ENCODE data around the gene SLU7. TPM values are rescaled to one million over a fixed set of nuclear protein-coding genes. Genes with fewer than 3 reads are reported as not detected.

The SLU7 gene
- 44.2 and 65.3 TPM in 2 replicates for total RNA-seq (2014; rRNA removed; shearing (Covaris generic); ENCODE audit: low replicate concordance)

DNA sequence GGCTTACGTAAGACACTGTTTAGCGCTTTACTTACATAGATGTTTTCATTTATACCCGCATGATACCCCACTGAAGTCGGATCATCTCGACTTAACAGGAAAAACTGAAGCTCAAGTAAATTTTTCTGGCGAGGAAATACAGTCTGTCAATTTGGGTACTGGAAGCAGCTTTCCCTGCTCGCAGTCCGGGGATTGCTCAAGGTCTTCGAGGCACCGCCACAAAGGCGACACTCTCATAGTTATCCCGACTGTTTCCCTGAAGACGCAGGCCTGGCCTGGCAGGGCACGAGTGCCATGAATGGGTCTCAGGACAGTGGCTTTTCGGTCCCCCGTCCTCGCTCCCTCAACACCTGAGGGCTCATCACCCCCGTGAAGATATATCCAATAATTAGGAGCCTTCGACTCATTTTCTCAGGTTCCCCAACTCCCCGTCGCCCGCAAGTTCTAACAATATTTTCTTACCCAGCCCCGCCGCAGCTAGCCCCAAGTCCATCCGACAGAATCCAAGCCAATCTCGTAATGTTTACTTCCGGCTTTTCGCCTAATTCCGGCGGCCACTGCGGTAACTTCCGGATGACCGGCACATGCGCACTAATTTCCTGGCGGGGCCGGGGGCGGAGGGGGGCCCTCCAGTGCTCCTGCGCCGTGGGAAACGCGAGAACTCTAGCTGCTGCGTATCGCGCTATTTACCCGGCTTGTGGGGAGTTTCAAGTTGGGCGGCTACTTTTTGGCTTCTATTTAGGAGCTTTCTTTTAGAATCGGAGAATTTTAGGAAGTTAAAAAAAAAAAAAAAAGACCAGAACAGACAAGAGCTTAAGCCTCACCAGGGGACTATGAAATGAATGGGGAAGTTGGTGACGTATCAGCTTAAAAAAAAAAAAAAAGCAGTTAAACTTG is at the start of gene SLU7:
Gene SLU7, minus strand, starts transcription at position 521 of the 897 bp plus-strand sequence. CDS start 3,787 bp downstream, outside the sequence.
- Histone ChIP-seq H3K36me3 (ENCODE audit: insufficient read depth, low read length) (peaks cover 22% of the 10 kb centered on the region), H3K4me3 (ENCODE audit: low read length) (peak within 1 kb of the TSS; percentile 92), H3K27ac (ENCODE audit: low read length) (peak within 1 kb of the TSS; percentile 99), H3K79me2 (ENCODE audit: low read length) (peaks cover 63% of the 10 kb centered on the region), H4K20me1 (ENCODE audit: insufficient read depth, low read depth, low read length) (peaks cover 7% of the 10 kb centered on the region; the same call in 1 of the 2 replicates), H3K9ac (ENCODE audit: low read length) (peak within 1 kb of the TSS; percentile 81), H3K4me2 (ENCODE audit: low read depth, low read length, poor library complexity, severe bottlenecking) (peak within 1 kb of the TSS; percentile 90), H3K9me2 (replicated peaks; ENCODE audit: insufficient read depth, low read length) (no peaks in the 10 kb centered on the region), H2AFZ (ENCODE audit: low read length) (peak within 1 kb of the TSS; percentile 96), H3K4me1 (ENCODE audit: low read length) (peaks cover 67% of the 10 kb centered on the region), H3K27me3 (ENCODE audit: low read length) (no peaks in the 10 kb centered on the region), H3K9me3 (ENCODE audit: low read length) (no peaks in the 10 kb centered on the region)
- DNase-seq: peak; percentile 99

DNA sequence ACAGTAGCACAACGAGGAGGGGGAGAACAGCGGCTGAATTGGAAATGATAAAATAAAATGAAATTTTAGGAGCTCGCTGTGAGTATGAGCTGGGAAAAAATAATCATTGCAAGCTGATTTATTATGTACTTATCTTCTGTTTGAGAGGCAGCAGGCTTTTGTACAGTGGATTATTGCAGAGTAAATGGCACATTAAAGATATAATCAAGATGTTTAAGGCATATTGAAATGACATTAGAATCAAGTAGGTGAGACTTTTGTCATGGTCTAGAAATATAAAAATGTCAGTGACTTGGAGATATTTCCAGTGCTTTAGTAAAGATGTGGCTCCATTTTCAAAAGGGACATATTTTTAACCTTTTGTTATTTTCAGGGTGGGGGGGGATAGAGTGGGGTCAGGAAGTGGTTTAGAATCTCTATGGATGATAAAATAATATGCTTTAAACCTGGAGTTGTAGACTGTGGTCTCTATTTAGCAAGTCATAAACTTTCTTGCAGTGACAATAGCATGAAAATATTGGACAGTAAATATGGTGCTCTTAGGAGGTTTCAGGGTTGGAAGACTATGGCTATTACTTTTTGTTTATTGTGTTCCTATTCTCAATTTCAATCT is 49.6 kb upstream of the SLU7 start:
- no peak overlapping the region for H3K27ac ChIP-seq (ENCODE audit: low read length)

DNA sequence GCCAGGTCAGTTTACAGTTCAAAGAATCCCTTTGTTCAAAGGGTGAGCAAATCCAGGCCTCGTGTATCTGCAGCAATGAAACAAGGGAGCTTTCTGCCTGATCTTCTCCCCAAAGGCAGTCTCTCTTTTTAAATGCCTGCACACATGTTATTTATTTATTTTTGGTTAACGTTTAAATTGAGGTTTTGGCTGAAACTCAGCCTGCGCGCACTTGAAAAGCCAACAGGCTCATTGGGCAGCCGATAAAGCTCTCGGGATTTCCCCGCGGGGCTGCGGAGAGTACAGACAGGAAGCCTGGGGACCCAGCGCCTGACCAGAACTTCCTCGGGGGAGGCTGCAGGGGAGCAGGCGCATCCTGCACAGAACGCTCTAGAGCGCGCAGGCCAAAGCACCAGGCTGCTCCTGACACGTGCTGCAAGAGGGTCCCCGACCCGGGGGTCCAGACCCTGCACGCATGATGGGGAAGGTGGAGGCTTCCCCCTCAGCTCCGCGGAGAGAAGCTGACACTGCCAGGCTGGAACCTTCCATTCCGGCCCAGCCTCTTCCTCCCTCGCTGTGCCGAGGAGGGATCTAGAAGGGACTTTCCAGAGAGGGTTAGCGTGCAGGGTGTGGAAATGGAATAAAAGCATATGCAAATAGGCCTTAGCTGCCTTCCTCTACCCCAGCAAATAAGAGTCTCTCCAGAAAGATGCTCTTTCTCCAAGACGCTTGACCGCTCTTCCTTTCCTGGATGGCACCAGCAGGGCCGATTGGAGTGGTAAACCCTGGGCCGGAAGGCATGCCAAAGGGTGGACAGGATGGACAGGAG is 48.9 kb upstream of the SLU7 start:
- Histone ChIP-seq H3K27me3 (ENCODE audit: low read length) (no peaks in the 10 kb centered on the region), H3K4me3 (ENCODE audit: low read length) (no peak overlapping the region), H4K20me1 (ENCODE audit: insufficient read depth, low read depth, low read length) (no peaks in the 10 kb centered on the region), H3K27ac (ENCODE audit: low read length) (no peak overlapping the region), H3K9ac (ENCODE audit: low read length) (no peak overlapping the region), H3K4me2 (ENCODE audit: low read depth, low read length, poor library complexity, severe bottlenecking) (no peak overlapping the region), H3K4me1 (ENCODE audit: low read length) (peaks cover 8% of the 10 kb centered on the region; the same call in 1 of the 2 replicates), H3K79me2 (ENCODE audit: low read length) (no peaks in the 10 kb centered on the region), H3K9me3 (ENCODE audit: low read length) (no peaks in the 10 kb centered on the region), H3K9me2 (replicated peaks; ENCODE audit: insufficient read depth, low read length) (no peaks in the 10 kb centered on the region), H3K36me3 (ENCODE audit: insufficient read depth, low read length) (no peaks in the 10 kb centered on the region), H2AFZ (ENCODE audit: low read length) (no peak overlapping the region)
- no peak for DNase-seq

More for the DNA sequence above, 49.6 kb upstream of the SLU7 start:
- H3K9ac ChIP-seq (ENCODE audit: low read length): no peak overlapping the region
- no peaks in the 10 kb centered on the region for H3K36me3 ChIP-seq (ENCODE audit: insufficient read depth, low read length)
- no peak for DNase-seq
- H2AFZ ChIP-seq (ENCODE audit: low read length): no peak overlapping the region
- H3K27me3 ChIP-seq (ENCODE audit: low read length): no peaks in the 10 kb centered on the region
- H3K9me2 ChIP-seq (replicated peaks; ENCODE audit: insufficient read depth, low read length): no peaks in the 10 kb centered on the region
- no peak overlapping the region for H3K4me3 ChIP-seq (ENCODE audit: low read length)
- peaks cover 8% of the 10 kb centered on the region; the same call in 1 of the 2 replicates for H3K4me1 ChIP-seq (ENCODE audit: low read length)
- no peaks in the 10 kb centered on the region for H3K9me3 ChIP-seq (ENCODE audit: low read length)
- H3K79me2 ChIP-seq (ENCODE audit: low read length): no peaks in the 10 kb centered on the region
- H4K20me1 ChIP-seq (ENCODE audit: insufficient read depth, low read depth, low read length): no peaks in the 10 kb centered on the region
- H3K4me2 ChIP-seq (ENCODE audit: low read depth, low read length, poor library complexity, severe bottlenecking): no peak overlapping the region

DNA sequence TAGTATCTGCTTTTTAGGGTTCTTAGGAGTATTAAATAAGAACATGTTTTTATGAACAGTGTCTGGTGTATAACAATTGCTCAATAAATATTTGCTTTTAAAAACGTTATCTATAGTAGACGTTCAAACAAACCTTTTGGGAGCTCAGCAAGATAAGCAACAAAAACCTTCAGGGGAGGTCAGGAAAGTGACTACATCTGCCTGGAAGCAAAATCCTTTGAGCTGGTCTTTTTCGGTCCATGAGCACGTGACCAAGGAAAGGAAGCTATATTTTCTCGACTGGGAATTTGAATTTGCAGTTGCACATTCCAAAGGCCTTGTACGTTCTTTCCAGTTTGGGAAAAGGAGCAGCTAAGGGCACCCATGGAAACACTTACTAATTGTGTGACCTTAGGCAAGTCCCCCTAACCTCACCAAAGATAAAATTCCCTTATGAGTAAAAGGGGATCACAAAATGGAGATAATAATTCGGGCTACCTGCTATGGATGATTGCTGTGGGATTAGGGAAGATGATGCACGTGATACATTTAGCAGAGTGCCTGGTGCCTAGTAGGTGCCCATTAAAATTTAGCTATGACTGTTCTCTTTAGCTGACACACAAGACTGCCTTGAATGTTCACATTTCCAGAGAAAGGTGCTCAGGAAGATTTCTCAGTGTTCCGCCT is 48.1 kb upstream of the SLU7 start:
- Histone ChIP-seq H3K9me3 (ENCODE audit: low read length) (no peaks in the 10 kb centered on the region), H4K20me1 (ENCODE audit: insufficient read depth, low read depth, low read length) (no peaks in the 10 kb centered on the region), H3K27ac (ENCODE audit: low read length) (no peak overlapping the region), H2AFZ (ENCODE audit: low read length) (no peak overlapping the region), H3K36me3 (ENCODE audit: insufficient read depth, low read length) (no peaks in the 10 kb centered on the region), H3K79me2 (ENCODE audit: low read length) (no peaks in the 10 kb centered on the region), H3K4me2 (ENCODE audit: low read depth, low read length, poor library complexity, severe bottlenecking) (no peak overlapping the region), H3K27me3 (ENCODE audit: low read length) (no peaks in the 10 kb centered on the region), H3K4me3 (ENCODE audit: low read length) (no peak overlapping the region), H3K9ac (ENCODE audit: low read length) (no peak overlapping the region), H3K9me2 (replicated peaks; ENCODE audit: insufficient read depth, low read length) (no peaks in the 10 kb centered on the region), H3K4me1 (ENCODE audit: low read length) (peaks cover 8% of the 10 kb centered on the region; the same call in 1 of the 2 replicates)
- no peak for DNase-seq

DNA sequence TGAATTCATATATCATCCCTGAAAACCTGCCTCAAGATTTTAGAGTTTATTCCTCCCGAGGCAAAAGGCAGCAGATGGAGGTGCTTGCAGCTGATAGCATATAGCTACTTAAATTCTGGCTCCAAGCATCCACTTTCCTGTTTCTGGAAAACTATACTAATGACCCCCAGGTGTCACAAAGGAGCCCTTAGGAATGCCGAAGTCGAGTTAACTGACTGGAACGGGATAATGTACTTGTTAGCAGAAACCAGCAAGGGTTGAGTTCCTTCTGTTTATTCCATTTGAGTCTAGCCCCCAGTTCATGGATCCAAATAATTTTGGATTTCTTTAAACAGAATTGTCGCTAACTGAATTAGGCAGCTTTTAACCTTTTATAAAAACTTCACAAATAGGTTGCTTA is 47.2 kb upstream of the SLU7 start:
- no peak overlapping the region for H2AFZ ChIP-seq (ENCODE audit: low read length)
- no peak overlapping the region for H3K27ac ChIP-seq (ENCODE audit: low read length)
- H4K20me1 ChIP-seq (ENCODE audit: insufficient read depth, low read depth, low read length): no peaks in the 10 kb centered on the region
- H3K4me3 ChIP-seq (ENCODE audit: low read length): no peak overlapping the region
- H3K27me3 ChIP-seq (ENCODE audit: low read length): no peaks in the 10 kb centered on the region
- no peak for DNase-seq
- no peaks in the 10 kb centered on the region for H3K9me3 ChIP-seq (ENCODE audit: low read length)
- peaks cover 8% of the 10 kb centered on the region; the same call in 1 of the 2 replicates for H3K4me1 ChIP-seq (ENCODE audit: low read length)
- no peaks in the 10 kb centered on the region for H3K9me2 ChIP-seq (replicated peaks; ENCODE audit: insufficient read depth, low read length)
- no peaks in the 10 kb centered on the region for H3K36me3 ChIP-seq (ENCODE audit: insufficient read depth, low read length)
- no peak overlapping the region for H3K9ac ChIP-seq (ENCODE audit: low read length)
- H3K4me2 ChIP-seq (ENCODE audit: low read depth, low read length, poor library complexity, severe bottlenecking): no peak overlapping the region
- no peaks in the 10 kb centered on the region for H3K79me2 ChIP-seq (ENCODE audit: low read length)

DNA sequence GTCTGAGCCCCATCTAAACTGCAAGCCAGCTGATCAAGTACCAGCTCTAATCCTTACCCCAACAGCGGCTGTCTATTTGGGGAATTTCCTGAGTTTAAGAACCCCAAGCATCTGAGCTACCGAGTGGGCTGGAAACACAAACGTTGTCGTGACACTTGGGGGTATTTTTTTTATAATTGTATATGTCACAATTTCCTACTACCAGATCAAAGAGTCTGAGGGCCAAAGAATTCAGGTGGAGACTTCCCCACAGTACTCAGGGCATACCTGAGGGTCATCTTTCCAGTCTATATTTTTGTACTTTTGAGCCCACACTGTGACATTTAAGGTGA is 45.6 kb upstream of the SLU7 start:
- H3K4me3 ChIP-seq (ENCODE audit: low read length): no peak overlapping the region
- H3K9me3 ChIP-seq (ENCODE audit: low read length): no peaks in the 10 kb centered on the region
- no peak for DNase-seq
- H3K36me3 ChIP-seq (ENCODE audit: insufficient read depth, low read length): no peaks in the 10 kb centered on the region
- H3K79me2 ChIP-seq (ENCODE audit: low read length): no peaks in the 10 kb centered on the region
- H3K9me2 ChIP-seq (replicated peaks; ENCODE audit: insufficient read depth, low read length): no peaks in the 10 kb centered on the region
- no peak overlapping the region for H2AFZ ChIP-seq (ENCODE audit: low read length)
- H3K27me3 ChIP-seq (ENCODE audit: low read length): no peaks in the 10 kb centered on the region
- H3K4me2 ChIP-seq (ENCODE audit: low read depth, low read length, poor library complexity, severe bottlenecking): no peak overlapping the region
- peaks cover 8% of the 10 kb centered on the region; the same call in 1 of the 2 replicates for H3K4me1 ChIP-seq (ENCODE audit: low read length)
- H3K9ac ChIP-seq (ENCODE audit: low read length): no peak overlapping the region
- no peaks in the 10 kb centered on the region for H4K20me1 ChIP-seq (ENCODE audit: insufficient read depth, low read depth, low read length)
- H3K27ac ChIP-seq (ENCODE audit: low read length): no peak overlapping the region

DNA sequence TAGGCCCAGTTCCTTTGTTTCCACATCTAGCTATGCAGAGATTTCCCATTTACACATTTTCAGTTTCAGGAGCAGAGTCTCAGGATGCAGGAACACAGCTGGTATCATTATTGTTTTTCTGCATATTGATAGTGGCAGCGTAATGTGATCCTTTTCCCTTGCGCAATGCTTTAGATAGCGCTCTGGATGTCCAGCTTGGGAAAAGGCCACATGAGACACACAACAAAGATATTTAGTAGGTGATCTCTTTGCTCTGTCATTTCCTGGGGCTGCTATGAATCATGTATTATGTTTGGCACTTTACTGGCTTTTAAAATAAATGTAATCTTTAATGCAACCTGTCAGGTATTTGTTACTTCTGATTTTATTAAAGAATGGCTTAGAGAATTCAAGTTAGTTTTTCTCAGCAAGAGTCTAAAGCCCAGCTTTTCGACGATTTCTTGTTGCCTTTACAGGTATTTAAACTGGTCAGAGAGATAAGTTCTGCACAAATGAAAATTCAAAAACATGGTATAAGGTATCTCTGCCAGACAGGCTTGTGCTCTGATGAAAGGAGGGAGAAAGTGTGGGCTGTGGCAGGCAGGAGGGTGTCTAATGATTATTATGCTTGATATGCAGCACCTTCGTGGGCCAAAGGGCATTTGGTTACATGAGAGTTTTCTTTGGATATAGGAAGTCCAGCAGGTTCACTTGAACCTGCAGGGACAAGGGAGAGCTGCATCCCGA is 45.0 kb upstream of the SLU7 start:
- no peak overlapping the region for H3K4me3 ChIP-seq (ENCODE audit: low read length)
- H2AFZ ChIP-seq (ENCODE audit: low read length): no peak overlapping the region
- H3K36me3 ChIP-seq (ENCODE audit: insufficient read depth, low read length): no peaks in the 10 kb centered on the region
- no peak for DNase-seq
- no peaks in the 10 kb centered on the region for H3K9me2 ChIP-seq (replicated peaks; ENCODE audit: insufficient read depth, low read length)
- H3K27ac ChIP-seq (ENCODE audit: low read length): no peak overlapping the region
- no peaks in the 10 kb centered on the region for H4K20me1 ChIP-seq (ENCODE audit: insufficient read depth, low read depth, low read length)
- no peaks in the 10 kb centered on the region for H3K27me3 ChIP-seq (ENCODE audit: low read length)
- H3K4me2 ChIP-seq (ENCODE audit: low read depth, low read length, poor library complexity, severe bottlenecking): no peak overlapping the region
- H3K79me2 ChIP-seq (ENCODE audit: low read length): no peaks in the 10 kb centered on the region
- no peaks in the 10 kb centered on the region for H3K9me3 ChIP-seq (ENCODE audit: low read length)
- H3K9ac ChIP-seq (ENCODE audit: low read length): no peak overlapping the region
- H3K4me1 ChIP-seq (ENCODE audit: low read length): peaks cover 8% of the 10 kb centered on the region; the same call in 1 of the 2 replicates
